T-helper 1 cell (primary cell): Measurements from ENCODE around the gene IRF2BP2.
"Not testable (repeated sequence)": the region's sequence is repeated elsewhere in the genome, so short reads cannot be mapped to it uniquely, and the experiment has no call there.

ENCODE experiments used
- DNase-seq, 5 donors: peaks; one replicate each; pipeline ENCODE4 v3.0.0-alpha.2; 2012 to 2020

IRF2BP2 gene

DNA sequence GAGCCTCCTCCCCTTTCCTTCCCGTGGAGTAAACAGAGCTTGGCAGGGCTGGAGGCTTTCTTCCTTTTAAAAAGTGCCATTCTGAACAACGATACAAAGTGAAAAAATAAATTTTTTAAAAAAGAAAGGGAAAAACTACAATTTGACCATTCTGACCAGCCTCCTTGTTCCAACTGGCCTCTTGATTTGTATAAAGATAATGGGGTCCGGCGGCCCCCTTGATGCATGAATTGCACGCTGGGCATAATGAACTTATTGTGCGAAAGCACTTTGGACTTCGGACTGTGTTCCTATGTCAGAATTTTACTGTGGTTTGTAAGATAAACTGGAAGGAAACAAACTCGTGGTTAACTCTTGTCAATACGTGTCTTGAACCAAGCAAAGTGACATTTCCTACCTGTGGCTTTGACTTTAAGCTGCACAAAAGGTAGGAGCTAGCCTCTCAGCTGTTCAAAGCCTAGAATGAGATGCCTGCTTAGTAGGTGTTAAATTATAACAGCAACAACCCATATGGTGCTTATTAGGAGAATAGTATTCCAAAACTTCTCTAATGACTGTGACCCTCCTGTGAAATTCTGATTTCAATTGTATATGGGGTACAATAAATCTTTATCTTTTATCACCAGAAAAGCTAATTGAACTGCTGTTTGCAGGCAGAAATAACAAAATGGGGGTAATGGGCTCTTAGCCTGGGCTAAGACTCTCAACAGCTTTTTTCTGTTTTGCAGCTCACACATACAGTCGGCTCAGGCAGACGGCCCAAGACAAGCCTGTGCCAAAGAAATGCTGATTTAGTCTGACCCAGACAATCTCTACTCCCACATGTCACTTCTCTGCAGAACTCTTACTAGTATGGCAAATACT, 9.3 kb downstream of the IRF2BP2 start:
- DNase-seq: peak in 2 of 5 donors; percentile 19 to 69

DNA sequence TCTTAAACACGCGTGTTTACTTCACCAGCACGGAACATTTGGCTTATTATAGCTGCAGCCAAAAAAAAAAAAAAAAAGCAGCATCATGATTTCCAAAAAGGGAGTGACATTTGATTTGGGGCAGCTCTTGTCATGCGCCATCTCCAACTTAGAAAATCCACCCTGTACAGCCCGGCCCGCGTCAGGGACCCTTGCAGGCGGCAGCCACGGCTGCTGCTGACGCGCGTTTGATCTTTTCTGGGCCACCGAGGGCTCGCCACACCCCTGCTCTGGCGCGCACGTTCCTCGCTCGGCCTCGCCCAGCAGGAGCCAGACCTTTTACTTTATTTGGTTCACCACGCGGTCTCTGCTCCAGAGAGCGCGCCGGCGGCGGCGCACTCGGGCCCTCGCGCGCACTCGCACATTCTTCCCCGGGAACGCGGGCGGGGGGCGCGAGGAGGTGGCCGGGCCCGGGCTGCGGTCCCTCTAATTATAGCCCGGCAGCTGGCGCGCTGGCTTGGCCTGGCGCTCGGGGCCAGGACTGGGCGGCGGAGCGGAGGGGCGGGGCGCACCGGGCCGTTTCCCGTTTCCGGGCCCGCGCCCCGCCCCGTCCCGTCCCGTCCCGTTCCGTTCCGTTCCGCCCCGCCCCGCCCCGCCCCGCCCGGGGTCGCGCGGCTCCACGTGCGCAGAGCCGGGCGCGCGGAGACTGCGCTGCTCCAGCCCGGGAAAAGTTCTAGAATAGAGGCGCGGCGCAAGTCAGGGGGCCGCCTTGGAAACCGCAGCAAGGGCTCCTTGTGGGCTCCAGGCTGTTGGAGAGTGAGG, 10.2 kb downstream of the IRF2BP2 start:
- peak; percentile 49 to 86 (median 72) for DNase-seq

DNA sequence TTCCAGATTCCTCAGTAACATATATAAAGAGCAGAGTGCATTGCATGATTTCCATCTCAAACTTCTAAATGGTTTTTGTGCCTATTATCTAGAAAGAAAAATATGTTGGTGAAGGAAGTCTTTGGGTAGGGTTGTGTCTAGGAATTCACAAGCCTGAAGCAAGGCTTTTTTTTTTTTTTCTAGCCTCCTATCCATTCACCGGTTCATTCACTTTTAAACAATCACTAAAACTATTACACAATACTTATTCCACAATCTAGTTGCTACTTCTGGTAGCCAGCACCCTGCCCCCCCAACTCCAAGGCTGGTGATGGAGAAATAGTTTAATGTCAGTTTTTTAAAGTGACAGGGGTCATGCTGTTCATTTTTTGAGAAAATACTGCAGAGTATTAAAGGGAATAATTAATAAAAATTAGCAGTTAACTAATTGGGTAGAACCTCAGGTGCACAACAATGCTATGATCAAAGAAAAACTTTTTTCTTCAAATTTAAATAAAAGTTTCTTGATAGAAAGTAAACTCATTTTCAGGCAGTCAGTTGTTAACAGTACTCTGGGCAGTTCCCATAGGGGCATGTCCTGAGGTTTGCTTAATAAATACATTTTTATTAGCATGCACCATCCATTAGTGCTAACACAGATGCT, 10.9 kb downstream of the IRF2BP2 start:
- no peak for DNase-seq

DNA sequence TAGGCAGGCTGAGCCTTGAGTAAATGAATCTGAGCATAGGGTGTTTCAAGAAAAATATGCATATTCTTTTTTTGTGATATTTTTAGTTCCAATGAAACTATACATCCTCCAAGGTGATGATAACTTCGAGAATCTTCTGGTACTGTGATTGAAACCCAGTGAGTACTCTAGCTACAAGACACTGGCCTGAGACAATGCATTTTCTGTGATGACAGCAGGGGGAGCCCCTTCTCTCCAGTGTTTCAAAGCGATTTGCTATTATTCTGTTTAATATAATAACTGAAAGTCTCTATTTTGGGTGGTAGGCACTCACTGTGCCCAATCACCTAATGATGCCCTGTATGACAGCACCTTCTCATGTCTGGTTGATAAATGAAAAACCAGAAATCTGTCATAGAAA, 12.1 kb downstream of the IRF2BP2 start:
- DNase-seq: peak in 4 of 5 donors; percentile 33 to 71 (median 46)

DNA sequence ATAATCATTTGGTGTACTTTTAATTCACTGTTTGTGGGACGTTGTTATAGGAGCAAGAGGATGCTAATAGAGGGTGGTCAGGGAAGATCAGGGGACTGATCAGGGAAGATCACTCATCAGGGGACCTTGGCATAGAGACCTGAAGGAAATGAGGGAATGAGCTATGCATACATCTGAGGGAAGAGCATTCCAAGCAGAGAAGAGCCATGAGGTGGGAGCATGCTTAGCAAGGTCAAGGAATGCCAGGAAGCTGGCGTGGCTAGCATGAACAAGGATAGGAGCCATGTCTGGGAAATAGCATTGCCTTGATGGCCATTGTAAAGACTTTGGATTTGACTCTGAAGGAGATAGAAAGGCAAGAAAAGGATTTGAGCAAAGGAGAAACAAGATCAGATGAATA, 14.1 kb downstream of the IRF2BP2 start:
- DNase-seq: no peak

DNA sequence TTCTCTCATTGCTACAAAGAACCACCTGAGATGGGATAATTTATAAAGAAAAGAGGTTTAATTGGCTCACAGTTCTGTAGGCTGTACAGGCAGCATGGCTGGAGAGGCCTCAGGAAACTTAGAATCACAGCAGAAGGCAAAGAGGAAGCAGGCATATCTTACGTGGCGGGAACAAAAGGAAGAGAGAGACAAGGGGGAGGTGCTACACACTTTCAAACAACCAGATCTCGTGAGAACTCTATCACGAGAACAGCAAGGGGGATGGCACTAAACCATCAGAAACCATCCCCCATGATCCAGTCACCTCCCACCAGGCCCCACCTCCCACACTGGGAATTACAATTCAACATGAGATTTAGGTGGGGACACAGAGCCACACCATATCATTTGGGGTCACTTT, 15.4 kb downstream of the IRF2BP2 start:
- DNase-seq: not testable (repeated sequence)

DNA sequence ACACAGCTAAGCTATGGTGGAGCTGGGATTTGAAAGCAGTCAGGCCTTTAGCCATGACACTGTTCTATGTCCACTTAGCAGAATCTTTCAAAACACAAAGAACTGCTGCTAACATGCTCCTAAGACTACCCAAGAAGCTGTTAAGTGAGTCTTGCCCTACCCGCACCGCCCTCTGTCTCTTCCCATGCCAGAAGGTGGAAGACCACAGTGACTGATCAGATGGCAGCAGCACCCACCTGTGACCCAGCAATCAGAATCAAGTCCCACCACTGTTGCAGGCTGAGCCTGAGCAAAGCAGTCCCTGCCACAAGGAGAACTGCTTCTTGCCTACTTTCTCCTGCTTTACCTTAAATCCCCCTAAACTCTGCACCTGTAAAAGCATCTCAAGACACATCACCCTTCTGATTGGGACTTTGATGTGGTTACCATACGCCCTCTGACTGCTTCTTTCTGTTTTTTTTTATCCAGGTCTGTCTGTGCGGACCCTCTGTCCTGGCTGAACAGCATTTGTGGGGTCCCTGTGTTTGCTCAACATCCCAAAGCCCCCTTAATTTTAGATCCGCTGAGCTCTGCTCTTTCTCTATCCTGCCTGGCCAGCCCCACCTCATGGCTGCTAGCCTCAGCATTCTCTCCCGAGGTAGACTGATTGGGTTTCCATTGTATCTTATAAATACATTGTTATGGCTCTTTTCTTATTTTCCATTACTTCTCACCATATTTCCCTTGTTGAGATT, 16.0 kb downstream of the IRF2BP2 start:
- DNase-seq: no peak

DNA sequence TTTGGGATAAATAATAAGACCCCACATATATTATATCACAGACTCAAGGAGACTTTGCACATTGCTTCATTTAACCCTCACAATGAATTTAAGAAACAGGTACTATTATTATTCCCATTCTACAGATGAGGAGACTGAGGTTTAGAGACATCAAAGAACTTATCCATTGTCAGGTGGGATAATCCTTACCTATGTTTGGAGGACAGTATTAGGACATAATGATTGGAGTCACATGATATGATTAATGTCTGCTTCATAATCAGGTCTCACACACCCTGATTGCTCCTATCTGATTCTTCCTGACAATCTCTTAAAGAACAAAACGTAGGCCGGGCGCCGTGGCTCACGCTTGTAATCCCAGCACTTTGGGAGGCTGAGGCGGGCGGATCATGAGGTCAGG, 16.9 kb downstream of the IRF2BP2 start:
- DNase-seq: no peak

DNA sequence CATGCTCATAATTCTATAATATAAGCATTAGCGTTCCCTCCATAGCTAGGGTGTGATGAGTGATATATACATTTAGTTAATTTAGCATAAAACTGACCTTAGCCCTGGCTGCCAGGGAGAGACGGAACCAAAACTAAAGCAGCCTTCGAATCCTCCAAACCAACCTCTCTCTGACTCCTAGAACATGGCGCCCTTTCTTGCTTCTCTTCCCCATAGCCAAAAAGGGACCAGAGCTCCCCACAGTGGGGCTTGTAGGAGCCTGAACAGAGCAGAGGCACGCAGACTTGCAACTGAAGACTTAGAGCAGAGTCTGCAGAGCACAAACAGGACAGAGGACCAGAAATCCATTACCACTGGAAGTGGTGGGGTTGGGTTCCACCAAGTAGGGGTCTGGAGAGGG, 17.7 kb downstream of the IRF2BP2 start:
- no peak for DNase-seq

DNA sequence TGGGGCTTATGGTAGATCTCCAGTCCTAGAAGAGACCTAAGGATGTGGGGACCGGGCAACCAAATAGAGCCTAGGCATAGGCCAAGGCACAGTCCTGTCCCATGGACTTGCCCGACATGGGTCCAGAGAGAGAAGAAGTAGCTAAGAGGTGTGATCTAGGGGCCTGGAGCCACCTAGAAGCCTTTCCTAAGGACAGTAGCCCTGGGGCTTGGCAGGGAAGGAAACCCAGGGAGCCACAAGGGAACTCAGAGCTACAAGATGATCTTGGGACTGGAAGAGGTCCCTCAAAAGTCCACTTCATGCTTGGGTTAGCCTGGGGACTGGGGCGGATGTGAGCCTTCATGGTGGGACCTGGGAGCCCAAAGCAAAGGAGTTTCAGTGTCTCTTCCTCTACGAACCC, 18.8 kb downstream of the IRF2BP2 start:
- no peak for DNase-seq

DNA sequence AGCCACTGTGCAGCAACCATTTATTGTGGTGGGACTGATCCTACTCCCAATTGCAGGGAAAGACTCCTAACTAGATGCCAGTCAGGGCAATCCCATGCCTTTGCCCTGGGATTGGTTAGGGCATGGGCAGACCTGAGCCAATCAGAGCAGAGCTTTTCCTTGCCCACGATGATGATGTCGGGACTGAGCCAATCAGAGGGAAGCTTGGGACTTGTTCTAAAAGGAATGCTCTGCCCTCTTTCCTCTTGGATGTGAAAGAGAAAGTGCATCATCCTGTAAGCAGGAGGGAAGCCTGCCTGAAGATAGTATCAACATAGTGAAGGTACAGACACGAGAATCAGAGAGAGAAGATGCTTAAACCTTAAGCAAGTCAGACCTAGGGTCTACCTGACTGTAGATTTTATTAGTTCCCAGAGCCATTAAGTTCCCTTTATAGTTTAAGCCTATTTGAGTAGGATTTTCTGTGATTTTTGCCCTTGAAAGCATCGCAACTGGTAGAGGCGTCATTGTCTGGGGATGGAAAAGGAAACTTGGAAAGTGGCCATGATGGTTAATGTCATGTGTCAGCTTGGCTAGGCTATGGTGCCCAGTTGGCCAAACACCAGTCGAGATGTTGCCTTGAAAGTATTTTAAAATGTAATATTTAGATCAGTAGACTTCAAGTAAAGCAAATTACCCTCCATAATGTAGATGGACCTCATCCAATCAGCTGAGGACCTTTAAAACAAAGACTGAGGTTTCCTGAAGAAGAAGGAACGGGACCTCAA, 19.9 kb downstream of the IRF2BP2 start:
- no peak for DNase-seq

DNA sequence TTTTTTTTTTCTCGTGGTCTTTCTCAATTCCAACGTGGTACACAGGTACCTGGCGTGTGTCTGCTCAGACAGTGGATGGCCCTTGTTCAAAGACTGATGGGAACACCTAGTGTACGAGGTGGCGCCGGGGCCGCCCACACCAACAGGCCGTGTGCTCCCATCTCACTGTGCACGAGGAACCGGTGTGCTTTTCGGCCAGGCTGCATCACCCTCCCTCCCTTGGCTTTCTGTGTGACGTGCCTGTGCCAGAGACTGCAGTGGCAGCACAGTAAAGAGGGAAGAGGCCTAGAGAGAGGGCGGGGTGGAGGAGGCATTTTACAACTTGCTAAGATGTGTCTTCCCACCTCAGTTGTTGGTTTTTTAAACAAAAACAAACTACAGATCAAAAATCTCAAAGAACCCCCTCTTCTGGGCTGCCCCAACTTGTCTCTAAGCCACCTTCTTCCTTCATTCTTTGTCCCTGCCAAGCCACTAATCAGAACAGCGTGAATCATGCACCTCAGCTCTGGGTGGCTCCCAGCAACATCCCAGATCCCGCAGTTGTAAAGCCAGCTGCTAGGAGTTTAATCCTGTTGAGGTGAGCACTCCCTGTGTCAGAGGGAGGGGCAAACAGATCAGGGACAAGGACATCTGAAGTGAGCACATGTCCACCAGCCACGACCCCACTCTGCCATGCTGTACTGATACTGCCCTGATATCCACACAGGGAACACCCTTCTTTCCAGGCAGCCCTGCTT, 20.7 kb downstream of the IRF2BP2 start:
- no peak for DNase-seq

DNA sequence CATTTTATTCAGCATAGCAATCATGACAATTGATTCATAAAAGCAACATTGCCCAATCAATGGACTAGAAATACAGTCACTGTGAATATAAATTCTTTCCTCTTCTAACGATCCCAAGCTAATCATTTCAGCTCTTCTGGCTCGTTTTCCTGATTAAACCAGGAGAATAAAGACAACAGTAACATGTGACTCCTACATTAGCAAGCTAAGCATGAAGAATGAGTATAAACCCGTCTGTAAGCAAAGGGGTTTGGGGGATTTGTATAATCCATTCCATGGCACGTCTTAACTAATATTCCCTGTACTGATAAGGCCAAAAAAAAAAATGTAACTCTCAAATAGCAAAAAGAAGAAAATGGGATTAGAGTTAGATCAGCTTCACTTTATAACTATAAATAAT, 21.6 kb downstream of the IRF2BP2 start:
- DNase-seq: no peak

DNA sequence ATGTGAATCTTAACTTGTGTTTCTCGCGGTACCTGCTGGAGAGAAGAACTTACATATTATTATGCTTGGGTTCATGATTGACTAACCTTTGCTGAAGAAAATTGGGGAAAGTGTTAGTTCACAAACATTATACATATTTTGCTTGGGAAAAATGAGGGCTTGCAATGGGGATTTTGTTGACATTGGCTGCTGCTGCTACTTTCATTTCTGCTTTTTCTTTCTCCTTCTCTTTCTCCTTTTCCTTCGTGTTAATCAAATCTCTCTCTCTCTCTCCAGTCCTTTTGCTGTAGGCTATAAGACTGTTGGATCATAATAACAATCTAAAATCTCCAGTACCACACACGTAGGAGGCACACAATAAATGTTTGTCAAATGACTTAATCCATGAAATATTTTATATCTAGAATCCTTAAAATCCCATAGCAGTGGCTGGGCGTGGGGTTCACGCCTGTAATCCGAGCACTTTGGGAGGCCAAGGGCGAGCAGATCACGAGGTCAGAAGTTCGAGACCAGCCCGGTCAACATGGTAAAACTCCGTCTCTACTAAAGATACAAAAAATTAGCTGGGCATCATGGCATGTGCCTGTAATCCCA, 23.0 kb downstream of the IRF2BP2 start:
- no peak for DNase-seq

DNA sequence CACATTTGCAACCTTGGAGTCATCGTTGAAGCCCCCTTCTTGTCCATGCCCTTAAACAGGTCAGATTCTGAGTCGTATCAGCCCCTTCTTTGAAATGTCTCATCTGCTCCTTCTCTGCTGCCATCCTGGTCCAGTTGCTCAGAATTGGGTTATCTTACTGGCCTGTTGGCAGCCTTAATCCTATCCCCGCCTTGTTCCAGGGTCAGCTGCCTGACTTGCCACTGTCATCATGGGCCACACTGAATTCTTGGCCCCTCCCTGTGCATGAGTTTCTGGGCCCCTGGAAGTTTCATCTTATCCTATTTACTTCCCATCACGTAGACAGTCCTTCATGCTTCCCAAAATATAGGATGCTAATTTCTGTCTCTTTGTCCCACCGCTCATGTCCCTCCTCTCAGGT, 23.7 kb downstream of the IRF2BP2 start:
- DNase-seq: no peak

DNA sequence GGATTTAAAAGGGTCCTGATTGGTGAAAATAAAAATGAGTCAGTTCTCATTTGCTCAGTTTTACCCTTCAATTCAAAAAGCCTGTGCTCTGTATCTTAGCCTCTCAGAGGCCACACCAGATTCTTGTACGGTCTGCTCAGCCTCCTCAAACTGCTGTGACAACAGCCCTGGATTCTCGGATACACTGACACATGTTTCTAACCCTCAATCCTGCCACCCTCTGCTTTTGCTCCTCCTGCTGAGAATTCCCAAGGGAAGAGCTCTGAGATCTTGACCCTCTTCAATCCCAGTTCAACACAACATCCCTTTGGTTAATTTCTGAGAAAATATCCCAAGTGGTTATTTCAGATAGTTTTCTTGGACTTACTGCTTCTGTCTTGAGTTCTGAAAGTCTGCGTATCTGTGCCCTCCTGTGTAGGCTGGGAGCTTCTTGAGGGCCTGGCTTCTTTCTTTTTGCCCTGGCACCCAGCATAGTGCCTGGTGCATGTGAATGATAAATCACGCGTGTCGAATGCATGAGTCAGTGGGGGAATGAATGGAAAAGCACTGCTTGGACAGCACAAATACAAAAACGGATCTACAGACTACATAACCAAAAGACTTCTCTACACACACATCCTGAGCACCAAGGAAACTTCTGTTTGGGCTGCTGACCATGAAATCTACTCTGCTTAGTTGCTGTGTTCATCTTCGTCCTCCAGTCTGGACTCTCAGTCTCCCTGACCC, 24.5 kb downstream of the IRF2BP2 start:
- no peak for DNase-seq

DNA sequence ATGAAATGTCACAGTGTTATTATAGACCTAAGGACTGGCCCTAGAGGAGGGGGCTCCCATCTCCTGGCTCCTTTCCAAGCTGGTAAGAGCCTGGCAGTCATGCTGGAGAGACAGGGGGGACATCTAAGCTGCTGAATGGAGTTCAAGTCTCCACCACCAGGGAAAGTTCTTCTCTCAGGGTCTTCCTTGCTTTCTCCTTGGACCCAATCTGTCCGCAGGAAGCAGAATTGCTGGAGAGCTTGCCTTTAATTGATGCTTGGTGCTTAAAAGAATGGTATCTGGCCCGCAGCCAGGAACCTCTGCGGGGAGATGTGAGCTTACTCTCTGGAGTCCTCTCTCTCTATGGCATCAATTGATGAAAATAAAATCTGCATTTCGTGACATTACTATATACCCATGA, 25.1 kb downstream of the IRF2BP2 start:
- no peak for DNase-seq

DNA sequence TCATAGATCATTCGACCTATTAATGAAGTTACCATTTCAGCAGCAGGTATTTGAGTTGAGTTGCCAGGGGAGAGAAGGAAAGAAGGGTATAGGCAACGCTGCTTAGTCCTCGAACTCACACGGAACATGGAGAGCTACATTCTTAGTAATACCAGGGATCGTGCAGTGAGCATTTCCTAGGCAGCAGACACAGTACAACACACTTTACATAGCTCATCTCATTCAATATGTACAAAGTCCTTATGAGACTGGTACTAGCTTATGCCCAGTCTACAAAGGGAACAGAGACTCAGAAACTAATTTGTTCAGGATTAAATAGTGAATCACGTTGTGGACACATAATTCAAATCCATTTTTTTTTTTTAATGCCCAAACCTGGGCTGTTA, 25.6 kb downstream of the IRF2BP2 start:
- DNase-seq: no peak

DNA sequence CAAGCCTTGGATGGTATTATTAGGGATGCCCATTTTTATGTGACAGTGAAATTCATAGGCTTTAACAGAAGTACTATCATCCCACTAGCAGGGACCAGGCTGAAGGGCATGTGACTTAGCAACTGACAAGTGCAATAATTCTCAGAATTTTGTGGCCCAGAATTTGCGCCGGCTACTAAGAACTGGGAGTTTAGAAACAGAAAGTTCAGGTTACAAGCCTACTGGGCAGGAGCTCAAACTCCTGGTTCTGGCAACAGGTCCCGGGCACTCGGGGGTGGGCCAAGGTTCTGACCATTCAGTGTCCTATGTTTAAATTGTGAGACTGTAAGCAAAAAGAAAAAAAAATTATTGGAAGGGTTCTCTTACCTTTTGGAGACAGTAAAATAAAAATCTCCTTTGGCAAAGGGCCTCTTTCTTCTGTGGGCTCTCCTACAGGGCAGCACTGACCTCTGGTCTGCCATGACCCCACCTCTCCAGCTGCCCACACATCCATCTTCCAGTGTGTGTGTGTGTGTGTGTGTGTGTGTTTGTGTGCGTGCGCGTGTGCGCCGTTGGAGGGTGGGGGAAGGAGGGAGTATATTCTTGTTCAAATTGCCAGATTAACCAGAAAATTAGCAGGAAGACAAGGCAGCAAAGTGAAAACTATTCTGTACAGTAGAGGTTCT, 26.1 kb downstream of the IRF2BP2 start:
- peak in 1 of 5 donors; percentile 83 for DNase-seq
